ENCODE results near the gene SIAH1.
"Not testable (repeated sequence)": the region's sequence is repeated elsewhere in the genome, so short reads cannot be mapped to it uniquely, and the experiment has no call there.

SIAH1 gene

DNA sequence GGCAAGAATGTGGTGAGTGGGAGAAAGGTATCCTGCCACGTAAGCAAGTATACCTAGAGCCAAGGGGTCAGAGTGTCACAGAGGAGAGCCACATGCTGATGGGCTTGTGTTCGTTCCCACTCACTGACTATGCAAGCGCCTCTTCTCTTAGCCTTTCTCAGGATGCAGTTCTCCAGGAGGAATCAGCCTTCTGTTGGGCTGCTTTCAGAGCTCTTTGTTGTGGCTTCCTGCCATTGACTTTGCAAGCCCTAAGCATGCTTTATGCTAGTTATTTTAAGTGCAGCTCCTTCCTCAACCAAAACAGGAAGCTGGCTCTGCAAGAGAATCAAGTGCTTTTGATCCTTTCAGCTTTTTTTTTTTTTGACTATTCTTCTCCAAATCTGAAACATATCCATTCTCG, 66.6 kb downstream of the SIAH1 start:
- Histone ChIP-seq H3K4me3 (ENCODE audit: control insufficient read depth in 1 of 7, extremely low read depth in 1 of 7, insufficient read depth in 4 of 7, low read depth in 2 of 7, low read length in 6 of 7) (peak overlapping the region in 4 of 7 experiments; percentile 9 to 37 (median 26)), H3K36me3 (ENCODE audit: control insufficient read depth in 4 of 4, insufficient read depth in 4 of 4, low read length in 3 of 4) (peaks cover 2 to 16% (median 11%) of the 10 kb centered on the region in 4 experiments), H3K4me1 (ENCODE audit: control extremely low read depth in 1 of 4, control insufficient read depth in 4 of 4, insufficient read depth in 4 of 4, low read length in 3 of 4) (peaks cover 14 to 32% (median 26%) of the 10 kb centered on the region in 4 experiments), H3K27me3 (replicated peaks in 2 of 5; ENCODE audit: control insufficient read depth in 4 of 5, insufficient read depth in 5 of 5, low read length in 4 of 5) (no peaks in the 10 kb centered on the region), H3K27ac (ENCODE audit: insufficient read depth in 1 of 2, low read depth in 1 of 2, low read length in 2 of 2, poor library complexity in 1 of 2, severe bottlenecking in 2 of 2) (no peak overlapping the region), H3K9me3 (ENCODE audit: control extremely low read depth in 1 of 5, control insufficient read depth in 4 of 5, insufficient read depth in 2 of 5, low read depth in 1 of 5, low read length in 4 of 5) (no peaks in the 10 kb centered on the region)
- 8% methylated on average over 2 of the region's 4 CpGs for WGBS (ENCODE audit: insufficient coverage)
- CTCF ChIA-PET, result interaction anchor here (0.9 kb wide), 1 partner anchor 15 kb away, joined by 3 read pairs; no protein-coding TSS in a partner anchor
- DNase-seq, result peak; percentile 33 to 83 (median 70)
- POLR2A ChIA-PET, result no interaction called here

DNA sequence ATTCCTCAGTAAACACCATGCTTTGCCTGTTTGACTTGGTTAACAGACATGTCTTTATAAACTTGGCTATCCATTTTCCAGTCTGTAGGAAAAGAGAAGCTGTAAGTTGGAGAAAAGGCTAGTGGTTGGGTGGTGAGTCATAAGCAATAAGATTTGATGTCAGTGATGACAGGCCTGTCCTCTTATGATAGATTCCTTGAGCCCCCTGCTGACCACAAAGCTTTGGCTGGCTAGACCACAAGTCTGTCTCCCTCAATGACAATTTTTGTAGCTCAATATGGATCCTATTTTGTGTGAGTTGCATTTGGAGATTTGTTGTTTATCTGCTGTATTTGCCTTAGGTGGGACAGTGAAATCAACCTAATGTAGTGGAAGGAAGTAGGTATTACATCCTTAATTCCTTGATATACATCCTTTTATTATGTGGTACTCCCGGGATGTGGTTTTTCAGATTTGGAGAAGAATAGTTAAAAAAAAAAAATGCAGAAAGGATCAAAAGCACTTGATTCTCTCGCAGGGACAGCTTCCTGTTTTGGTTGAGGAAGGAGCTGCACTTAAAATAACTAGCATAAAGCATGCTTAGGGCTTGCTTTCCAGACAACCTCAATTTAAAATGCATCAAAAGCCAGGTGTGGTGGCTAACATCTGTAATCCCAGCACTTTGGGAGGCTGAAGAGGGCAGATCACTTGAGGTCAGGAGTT, 67.4 kb downstream of the SIAH1 start:
- WGBS (ENCODE audit: insufficient coverage), result 0% methylated on average over 1 of the region's 2 CpGs
- ChIA-PET CTCF (interaction anchor here (1.1 to 1.7 kb wide), 2 partner anchors 13 to 83 kb away, joined by 3 to 4 read pairs; no protein-coding TSS in a partner anchor), POLR2A (interaction anchor here (0.6 to 0.7 kb wide), 2 partner anchors 58 to 97 kb away, joined by 3 to 5 read pairs; no protein-coding TSS in a partner anchor)
- Histone ChIP-seq H3K27me3 (replicated peaks in 2 of 5; ENCODE audit: control insufficient read depth in 4 of 5, insufficient read depth in 5 of 5, low read length in 4 of 5) (no peaks in the 10 kb centered on the region), H3K36me3 (ENCODE audit: control insufficient read depth in 4 of 4, insufficient read depth in 4 of 4, low read length in 3 of 4) (peaks cover 6 to 24% (median 14%) of the 10 kb centered on the region in 4 experiments), H3K9me3 (ENCODE audit: control extremely low read depth in 1 of 5, control insufficient read depth in 4 of 5, insufficient read depth in 2 of 5, low read depth in 1 of 5, low read length in 4 of 5) (peaks cover 0 to 7% (median 4%) of the 10 kb centered on the region in 5 experiments), H3K4me1 (ENCODE audit: control extremely low read depth in 1 of 4, control insufficient read depth in 4 of 4, insufficient read depth in 4 of 4, low read length in 3 of 4) (peaks cover 14 to 32% (median 26%) of the 10 kb centered on the region in 4 experiments), H3K4me3 (ENCODE audit: control insufficient read depth in 1 of 7, extremely low read depth in 1 of 7, insufficient read depth in 4 of 7, low read depth in 2 of 7, low read length in 6 of 7) (peak overlapping the region in 1 of 7 experiments; percentile 40), H3K27ac (ENCODE audit: insufficient read depth in 1 of 2, low read depth in 1 of 2, low read length in 2 of 2, poor library complexity in 1 of 2, severe bottlenecking in 2 of 2) (no peak overlapping the region)
- peak; percentile 44 to 88 (median 81) for DNase-seq

DNA sequence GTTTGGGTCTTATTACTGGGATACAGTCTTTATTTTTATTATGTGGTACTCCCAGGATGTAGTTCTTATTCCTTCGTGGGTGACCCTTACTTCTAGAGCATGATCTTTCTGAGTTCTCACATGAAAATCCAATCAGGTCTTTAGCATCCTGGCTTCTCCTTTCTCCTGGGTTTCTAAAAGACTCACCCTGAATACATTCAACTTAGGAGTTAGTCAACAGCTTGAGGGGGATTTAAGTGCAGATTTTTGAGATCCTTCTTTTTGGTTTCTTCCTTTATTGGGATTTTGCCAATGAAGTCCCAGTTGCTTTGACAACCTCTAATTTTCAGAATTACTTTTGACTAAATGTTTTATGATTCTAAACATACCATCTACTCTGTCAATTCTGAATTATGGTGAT, 68.2 kb downstream of the SIAH1 start:
- Histone ChIP-seq H3K36me3 (ENCODE audit: control insufficient read depth in 4 of 4, insufficient read depth in 4 of 4, low read length in 3 of 4) (peaks cover 9 to 28% (median 15%) of the 10 kb centered on the region in 4 experiments), H3K4me3 (ENCODE audit: control insufficient read depth in 1 of 7, extremely low read depth in 1 of 7, insufficient read depth in 4 of 7, low read depth in 2 of 7, low read length in 6 of 7) (no peak overlapping the region), H3K27ac (ENCODE audit: insufficient read depth in 1 of 2, low read depth in 1 of 2, low read length in 2 of 2, poor library complexity in 1 of 2, severe bottlenecking in 2 of 2) (no peak overlapping the region), H3K27me3 (replicated peaks in 2 of 5; ENCODE audit: control insufficient read depth in 4 of 5, insufficient read depth in 5 of 5, low read length in 4 of 5) (no peaks in the 10 kb centered on the region), H3K4me1 (ENCODE audit: control extremely low read depth in 1 of 4, control insufficient read depth in 4 of 4, insufficient read depth in 4 of 4, low read length in 3 of 4) (peaks cover 14 to 32% (median 26%) of the 10 kb centered on the region in 4 experiments), H3K9me3 (ENCODE audit: control extremely low read depth in 1 of 5, control insufficient read depth in 4 of 5, insufficient read depth in 2 of 5, low read depth in 1 of 5, low read length in 4 of 5) (peaks cover 0 to 14% (median 9%) of the 10 kb centered on the region in 5 experiments)
- POLR2A ChIA-PET, result interaction anchor here (0.6 kb wide), 1 partner anchor 97 kb away, joined by 3 read pairs; no protein-coding TSS in a partner anchor
- no peak for DNase-seq
- CTCF ChIA-PET, result interaction anchor here (0.7 to 1.7 kb wide), 3 partner anchors 14 to 307 kb away, joined by 3 to 4 read pairs (median 3); no protein-coding TSS in a partner anchor
- 100% methylated on average over 1 of the region's 1 CpG for WGBS (ENCODE audit: insufficient coverage)

DNA sequence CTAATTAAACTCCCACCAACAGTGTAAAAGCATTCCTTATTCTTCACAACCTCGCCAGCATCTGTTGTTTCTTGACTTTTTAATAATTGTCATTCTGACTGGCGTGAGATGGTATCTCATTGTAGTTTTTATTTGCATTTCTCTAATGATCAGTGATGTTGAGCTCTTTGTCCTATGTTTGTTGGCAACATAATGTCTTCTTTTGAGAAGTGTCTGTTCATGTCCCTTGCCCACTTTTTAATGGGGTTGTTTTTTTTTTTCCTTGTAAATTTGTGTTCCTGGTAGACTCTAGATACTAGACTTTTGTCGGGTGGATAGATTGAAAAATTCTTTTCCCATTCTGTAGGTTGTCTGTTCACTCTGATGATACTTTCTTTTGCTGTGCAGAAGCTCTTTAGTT, 71.3 kb downstream of the SIAH1 start:
- no CpG with 5 or more reads among the region's 3 CpGs for WGBS (ENCODE audit: insufficient coverage)
- H3K4me3 ChIP-seq (ENCODE audit: control insufficient read depth in 1 of 7, extremely low read depth in 1 of 7, insufficient read depth in 4 of 7, low read depth in 2 of 7, low read length in 6 of 7); DNase-seq; H3K27me3 ChIP-seq (replicated peaks in 2 of 5; ENCODE audit: control insufficient read depth in 4 of 5, insufficient read depth in 5 of 5, low read length in 4 of 5); POLR2A ChIA-PET; H3K27ac ChIP-seq (ENCODE audit: insufficient read depth in 1 of 2, low read depth in 1 of 2, low read length in 2 of 2, poor library complexity in 1 of 2, severe bottlenecking in 2 of 2); CTCF ChIA-PET: not testable (repeated sequence)
- Histone ChIP-seq H3K36me3 (ENCODE audit: control insufficient read depth in 4 of 4, insufficient read depth in 4 of 4, low read length in 3 of 4) (peaks cover 18 to 53% (median 26%) of the 10 kb centered on the region in 4 experiments), H3K4me1 (ENCODE audit: control extremely low read depth in 1 of 4, control insufficient read depth in 4 of 4, insufficient read depth in 4 of 4, low read length in 3 of 4) (peaks cover 11 to 24% (median 18%) of the 10 kb centered on the region in 4 experiments), H3K9me3 (ENCODE audit: control extremely low read depth in 1 of 5, control insufficient read depth in 4 of 5, insufficient read depth in 2 of 5, low read depth in 1 of 5, low read length in 4 of 5) (peaks cover 6 to 44% (median 20%) of the 10 kb centered on the region in 5 experiments)

DNA sequence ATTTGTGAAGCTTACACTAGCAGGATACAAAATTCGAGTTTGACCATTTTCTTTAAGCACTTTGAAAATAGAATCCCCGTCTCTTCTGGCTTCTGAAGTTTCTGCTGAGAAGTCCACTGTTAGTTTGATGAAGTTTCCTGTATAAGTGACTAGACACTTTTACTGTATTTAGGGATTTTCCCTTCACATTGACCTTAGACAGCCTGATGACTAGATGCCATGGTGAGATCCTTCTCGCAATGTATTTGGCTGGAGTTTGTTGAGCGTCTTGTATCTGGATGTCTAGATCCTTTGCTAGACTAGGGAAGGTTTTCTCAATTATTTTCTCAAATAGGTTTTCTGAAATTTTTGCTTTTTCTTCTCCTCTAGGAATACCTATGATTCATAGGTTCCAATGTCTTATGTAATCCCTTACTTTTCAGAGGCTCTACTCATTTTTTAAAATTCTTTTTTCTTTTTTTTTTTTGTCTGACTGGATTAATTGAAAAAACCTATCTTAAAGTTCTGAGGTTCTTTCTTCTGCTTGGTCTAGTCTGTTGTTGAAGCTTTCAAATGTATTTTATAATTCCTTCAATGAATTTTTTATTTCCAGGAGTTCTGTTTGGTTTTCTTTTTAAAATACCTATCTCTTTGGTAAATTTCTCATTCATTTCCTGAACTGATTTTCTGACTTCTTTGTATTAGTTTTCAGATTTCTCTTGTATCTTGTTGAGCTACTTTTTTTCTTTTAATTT, 74.1 kb downstream of the SIAH1 start:
- 100% methylated on average over 3 of the region's 4 CpGs for WGBS (ENCODE audit: insufficient coverage)
- no peaks in the 10 kb centered on the region for H3K27me3 ChIP-seq (replicated peaks in 2 of 5; ENCODE audit: control insufficient read depth in 4 of 5, insufficient read depth in 5 of 5, low read length in 4 of 5)
- ChIA-PET CTCF (interaction anchor here (0.8 kb wide), 1 partner anchor 320 kb away, joined by 3 read pairs; no protein-coding TSS in a partner anchor), POLR2A (no interaction called here)
- no peaks in the 10 kb centered on the region for H3K4me1 ChIP-seq (ENCODE audit: control extremely low read depth in 1 of 4, control insufficient read depth in 4 of 4, insufficient read depth in 4 of 4, low read length in 3 of 4)
- DNase-seq, result peak in 2 of 3 donors; percentile 19 to 28
- no peak overlapping the region for H3K4me3 ChIP-seq (ENCODE audit: control insufficient read depth in 1 of 7, extremely low read depth in 1 of 7, insufficient read depth in 4 of 7, low read depth in 2 of 7, low read length in 6 of 7)
- peaks cover 25 to 77% (median 33%) of the 10 kb centered on the region in 4 experiments for H3K36me3 ChIP-seq (ENCODE audit: control insufficient read depth in 4 of 4, insufficient read depth in 4 of 4, low read length in 3 of 4)
- peaks cover 10 to 56% (median 20%) of the 10 kb centered on the region in 5 experiments for H3K9me3 ChIP-seq (ENCODE audit: control extremely low read depth in 1 of 5, control insufficient read depth in 4 of 5, insufficient read depth in 2 of 5, low read depth in 1 of 5, low read length in 4 of 5)
- no peak overlapping the region for H3K27ac ChIP-seq (ENCODE audit: insufficient read depth in 1 of 2, low read depth in 1 of 2, low read length in 2 of 2, poor library complexity in 1 of 2, severe bottlenecking in 2 of 2)
